Activated T-cell treated with anti-CD3 and anti-CD28 coated beads, Interleukin-2, amount 50 U/mL, for 1 hour (primary cell): ENCODE measurements around the gene ANKRD9.
A peak's percentile ranks its signal among the peaks of the same experiment; 100 is the strongest.

Experiments used
- DNase-seq: peaks from one replicate; pipeline ENCODE4 v3.0.0-alpha.2; 2020

Gene ANKRD9

DNA sequence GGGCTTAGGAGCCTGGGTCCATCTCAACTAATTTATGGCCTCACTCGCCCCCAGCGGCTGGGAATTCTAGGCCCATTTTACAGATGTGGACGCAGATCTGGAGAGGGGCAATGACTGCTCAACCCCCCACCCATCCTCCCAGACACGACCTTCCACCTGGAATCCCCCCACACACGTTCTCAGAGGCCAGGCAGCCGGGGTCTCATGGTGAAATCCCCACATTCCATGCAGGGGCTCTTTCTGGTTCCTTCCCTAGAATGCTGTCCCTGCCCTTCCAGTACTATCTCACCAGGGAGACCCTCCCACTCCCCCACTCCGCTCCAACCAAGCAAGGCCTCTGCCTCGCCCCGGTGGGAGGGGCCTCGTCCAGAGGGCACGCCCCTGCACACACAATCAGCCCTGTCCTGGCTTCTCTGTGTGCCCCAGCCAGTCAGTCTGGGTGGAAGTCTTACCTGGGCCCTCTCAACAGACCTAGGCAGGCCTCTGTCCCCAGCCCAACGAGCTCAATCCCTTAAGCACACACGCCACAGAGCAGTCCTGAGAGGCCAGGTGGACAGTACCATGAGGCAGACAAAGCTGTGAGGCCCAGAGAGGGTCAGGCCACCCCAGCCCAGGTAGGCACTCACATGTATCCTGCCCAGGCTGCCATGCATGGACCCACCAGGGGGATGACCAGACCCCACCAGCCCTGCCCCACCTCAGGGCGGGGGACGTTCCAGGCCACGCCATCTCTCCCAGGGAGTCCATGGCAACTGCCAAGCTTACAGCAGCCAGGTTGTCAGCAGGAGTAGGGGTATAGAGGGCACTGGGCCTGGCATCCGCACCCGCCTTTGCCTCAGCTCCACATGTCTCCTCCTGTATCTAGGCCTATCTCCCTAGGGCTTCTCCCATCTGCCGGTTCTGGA is 1.3 kb upstream of the ANKRD9 start:
- DNase-seq = peak; percentile 48

DNA sequence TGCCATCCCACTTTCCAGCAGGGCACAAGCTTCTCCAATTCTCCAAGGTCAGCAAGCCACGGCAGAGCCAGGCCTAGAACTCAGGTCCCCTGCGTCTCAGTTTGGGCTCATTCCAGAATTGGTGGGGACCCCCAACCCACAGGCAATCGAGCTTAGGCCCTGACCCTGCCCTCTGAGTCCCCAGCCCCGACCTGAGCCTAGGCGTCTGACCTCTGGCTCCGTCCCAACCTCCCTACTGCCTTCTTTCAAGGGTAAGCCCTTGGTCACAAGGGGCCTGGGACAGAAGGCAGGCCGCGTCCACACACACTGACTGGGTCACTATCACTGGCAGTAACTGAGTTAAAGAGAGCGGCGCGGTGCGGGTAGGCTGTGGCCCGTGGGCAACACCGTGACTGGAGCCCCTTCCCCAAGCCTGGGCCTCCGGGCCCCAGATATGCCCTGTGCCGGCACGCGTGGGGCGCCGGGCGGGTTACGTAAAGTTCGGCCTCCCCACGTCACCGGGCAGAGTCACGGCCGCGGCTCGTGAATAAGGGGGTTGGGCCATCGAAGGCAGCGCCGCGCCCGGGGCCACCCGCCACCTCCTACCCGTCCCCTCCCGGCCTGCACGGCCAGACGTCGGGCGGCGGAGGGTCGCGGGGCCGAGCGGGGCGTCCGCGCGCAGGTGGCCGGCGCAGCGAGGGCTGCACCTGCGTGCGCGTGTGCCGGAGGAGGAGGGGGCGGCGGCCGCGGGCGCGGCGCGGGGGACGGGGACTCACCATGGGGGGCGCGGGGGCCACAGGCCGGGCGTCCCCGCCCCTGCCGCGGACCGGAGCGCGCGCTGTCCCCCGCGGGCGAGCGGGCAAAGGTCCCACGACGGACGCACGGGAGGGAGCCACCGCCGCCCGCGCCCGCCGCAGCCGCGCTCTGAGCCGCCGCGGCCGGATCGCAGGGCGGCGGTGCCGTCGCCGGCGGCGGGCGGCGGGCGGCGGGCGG is 516 bp downstream of the ANKRD9 start:
- DNase-seq = peak; percentile 61

- no peak for DNase-seq
These were observed 1.2 kb downstream of the ANKRD9 start for GRCh38 chr14:102508410-102508773.

DNA sequence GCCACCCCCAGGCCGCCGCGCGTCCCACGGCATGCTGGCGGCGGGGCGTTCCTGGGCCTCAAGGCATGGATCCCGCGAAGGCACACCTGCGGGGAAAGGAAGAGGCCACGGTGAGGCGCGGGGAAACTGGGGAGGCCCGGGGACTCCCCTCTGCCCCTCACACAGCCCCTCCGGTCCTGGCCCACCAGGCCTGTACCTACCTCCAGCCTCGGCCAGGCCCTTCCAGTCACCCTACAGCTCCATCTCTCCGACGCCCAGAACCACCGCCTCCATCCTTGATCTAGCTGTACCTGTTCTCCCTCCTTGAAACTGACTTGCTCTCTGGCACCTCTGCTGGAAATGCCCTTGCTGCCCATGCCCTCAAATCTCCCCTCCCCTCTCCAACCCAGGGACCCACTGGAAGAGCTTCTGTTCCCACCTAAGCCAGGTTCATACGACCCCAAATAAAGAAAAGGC is 1.7 kb downstream of the ANKRD9 start:
- DNase-seq = no peak

GRCh38 chr14:102507081-102507856 is 2.3 kb downstream of the ANKRD9 start:
- peak; percentile 39 for DNase-seq

- no peak for DNase-seq
These were observed 3.0 kb downstream of the ANKRD9 start for GRCh38 chr14:102506626-102506925.

DNA sequence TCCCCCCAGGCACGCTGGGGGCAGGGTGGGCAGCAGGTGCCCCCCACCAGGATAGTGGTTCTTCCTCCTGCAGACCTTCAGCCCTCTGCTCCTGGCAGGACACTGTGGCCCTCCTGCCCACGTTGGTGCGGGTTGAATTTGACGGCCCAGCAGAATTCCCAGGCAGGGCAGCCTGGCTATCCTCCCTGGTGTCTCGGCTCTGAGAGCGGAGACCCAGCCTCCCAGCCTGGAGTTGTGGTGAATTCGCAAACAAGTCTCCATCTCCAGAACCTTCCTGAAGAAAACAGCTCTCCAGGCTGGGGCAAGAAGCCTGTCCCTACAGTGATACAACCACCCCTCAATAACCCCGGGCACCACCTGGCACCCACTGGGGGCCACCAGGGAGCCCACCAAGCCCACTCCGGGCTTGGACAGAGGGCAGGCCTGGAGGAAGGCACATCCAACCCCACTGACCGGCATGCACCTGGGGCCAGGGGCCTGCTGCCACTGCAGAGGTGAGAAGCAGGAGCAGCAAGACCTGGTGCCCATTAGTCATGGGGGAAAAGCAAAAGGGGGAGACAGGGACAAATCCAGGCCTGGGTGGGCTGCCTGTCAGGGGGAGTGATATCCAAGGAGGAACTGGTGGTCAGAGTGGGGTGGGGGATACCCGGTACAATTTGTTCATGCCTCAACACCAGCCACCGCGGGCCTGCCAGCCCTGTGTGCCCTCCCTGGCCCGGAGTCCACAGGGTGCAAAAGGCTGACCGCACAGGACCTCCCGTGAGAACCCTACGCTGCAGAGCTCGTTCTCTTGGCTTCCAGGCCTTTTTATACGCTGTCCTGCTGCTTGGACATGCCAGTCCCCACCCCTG is 3.6 kb downstream of the ANKRD9 start:
- no peak for DNase-seq

GRCh38 chr14:102505000-102505619 is 4.5 kb downstream of the ANKRD9 start:
- DNase-seq = no peak

GRCh38 chr14:102504328-102504999 is 5.1 kb downstream of the ANKRD9 start:
- no peak for DNase-seq

DNA sequence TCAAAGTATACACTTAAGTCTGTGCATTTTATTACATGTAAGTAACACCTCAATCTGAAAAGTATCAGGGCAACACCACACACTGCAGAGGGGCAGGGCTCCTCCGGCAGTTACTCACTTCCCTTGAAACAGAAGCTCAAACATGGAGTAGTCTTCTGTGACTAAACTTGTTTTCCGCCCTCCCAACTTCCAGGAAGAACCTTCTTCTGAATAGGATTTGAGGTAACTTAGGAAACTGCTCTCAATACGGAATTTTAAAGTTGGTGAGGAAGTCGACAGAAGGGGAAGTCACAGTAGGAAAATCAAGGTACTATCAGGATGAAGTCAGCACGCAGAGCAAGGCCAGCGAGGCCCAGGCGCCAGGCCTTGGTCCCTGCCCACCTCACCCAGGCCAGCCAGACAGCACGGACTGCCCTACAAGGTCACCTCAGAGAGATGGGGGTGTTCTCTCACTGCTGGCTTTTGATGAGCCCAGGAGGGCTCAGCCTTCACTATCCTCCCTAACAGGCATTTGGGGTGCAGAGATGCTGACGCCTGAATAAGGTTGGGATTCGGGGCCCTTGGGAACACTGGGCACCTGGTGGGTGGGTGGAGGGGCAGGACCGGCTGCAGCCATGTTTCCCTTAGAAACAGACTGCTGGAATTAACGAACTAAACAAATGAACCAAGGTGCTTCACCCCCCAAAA is 5.8 kb downstream of the ANKRD9 start:
- no peak for DNase-seq

DNA sequence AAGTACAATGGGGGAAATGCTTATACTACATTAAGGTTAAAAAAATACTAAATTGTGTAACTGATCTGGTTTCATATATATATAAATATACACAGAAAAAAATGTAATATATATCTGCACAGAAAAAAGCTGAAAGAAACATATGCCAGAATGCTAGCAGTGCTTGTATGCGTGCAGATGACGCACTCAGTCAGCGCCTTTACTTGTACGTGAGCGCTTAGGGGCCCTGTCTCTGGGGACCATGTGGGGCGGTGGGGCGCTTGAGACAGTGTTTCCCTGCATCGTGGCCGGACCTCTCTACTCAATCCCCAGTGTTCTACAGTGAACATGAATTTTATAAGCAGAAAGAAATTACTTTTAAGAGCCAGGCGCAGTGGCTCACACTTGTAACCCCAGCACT is 7.0 kb downstream of the ANKRD9 start:
- DNase-seq = no peak

DNA sequence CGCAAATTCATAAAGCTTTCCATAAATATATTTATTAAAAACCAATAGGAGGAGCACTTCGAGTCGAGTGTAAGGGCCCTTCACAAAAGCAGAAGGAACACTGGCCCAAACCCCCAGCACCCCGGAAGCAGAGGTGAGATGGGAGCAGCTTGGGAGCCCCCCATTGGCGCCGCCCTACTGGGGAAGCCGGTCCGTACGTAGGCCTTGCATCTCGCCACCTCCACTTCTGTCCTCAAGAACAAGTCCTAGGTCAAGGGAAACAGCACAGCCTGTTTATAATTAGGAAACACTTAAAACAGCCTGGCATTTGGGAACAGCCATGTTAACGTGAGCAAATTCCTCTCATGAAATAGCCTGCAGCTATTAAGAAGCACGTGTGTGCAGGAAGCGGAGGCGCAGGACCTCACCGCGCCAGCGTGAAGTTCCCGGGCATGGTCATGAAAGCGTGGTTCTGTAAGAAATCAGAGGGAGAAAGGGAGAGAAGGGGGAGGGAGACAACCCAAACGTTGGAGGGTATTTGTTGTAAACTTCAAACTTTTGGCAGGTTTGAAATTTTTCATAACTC is 7.7 kb downstream of the ANKRD9 start:
- no peak for DNase-seq

GRCh38 chr14:102500713-102501112 is 8.9 kb downstream of the ANKRD9 start:
- no peak for DNase-seq

DNA sequence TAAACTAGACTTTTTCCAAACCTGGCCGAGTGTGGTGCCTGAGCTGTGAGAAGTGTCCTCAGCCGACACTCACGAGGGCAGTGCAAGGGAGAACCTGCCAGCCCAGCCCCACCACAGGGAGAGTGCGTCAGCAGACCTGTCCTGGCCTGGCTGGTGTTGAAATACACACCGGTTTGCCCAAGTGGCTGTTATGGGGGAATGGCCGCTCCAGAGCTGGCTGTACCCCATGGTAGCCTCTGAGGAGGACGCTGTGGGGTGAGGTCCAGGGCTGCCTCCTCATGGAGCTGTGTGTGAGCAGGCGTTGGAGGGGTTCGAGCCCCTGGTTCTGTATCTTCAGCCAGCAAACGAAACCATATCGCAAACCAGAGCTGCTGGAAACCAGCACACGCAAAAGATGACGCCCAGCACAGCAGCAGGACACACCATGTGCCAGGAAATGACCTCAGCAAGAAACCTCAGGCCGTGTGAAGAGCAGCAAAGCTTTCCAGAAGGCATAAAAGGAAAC is 9.4 kb downstream of the ANKRD9 start:
- no peak for DNase-seq

DNA sequence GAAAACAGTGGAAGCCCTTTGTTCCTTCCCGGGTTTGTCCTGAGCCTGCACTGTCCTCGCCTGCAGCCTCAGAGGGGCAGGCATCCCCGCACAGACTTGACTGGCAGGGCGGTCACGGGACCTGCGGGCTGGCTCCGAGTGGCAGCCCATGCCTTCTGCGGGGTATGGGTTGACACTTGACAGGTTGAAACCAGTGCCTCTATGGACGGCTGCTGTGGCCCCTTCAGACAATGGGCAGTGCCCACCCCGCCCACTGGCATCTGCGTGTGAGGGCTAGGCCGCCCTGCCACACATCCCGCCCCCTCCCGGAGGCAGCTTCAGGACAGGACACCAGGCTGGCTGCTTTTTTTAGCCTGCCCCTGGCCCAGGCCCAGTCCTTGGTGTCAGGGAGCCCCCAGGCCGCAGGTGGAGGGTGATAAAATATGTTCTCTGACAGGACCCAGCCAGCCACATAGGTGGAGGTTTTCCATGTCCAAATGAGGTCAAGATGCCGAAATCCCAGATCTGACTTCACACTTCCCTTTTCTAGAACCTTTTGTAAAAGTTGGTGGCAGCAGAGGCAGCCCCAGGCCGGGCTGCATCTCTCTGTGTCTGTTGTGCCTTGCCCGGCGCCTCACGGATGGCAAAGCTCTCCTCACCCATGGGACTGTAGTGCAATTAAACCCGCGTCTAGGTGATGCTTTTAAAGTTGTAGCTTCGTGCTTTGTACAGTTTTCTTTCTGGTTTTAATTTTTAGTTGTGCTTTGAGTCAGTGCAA is 10.0 kb downstream of the ANKRD9 start:
- no peak for DNase-seq

- no peak for DNase-seq
These were observed 10.8 kb downstream of the ANKRD9 start for GRCh38 chr14:102498678-102499265.

DNA sequence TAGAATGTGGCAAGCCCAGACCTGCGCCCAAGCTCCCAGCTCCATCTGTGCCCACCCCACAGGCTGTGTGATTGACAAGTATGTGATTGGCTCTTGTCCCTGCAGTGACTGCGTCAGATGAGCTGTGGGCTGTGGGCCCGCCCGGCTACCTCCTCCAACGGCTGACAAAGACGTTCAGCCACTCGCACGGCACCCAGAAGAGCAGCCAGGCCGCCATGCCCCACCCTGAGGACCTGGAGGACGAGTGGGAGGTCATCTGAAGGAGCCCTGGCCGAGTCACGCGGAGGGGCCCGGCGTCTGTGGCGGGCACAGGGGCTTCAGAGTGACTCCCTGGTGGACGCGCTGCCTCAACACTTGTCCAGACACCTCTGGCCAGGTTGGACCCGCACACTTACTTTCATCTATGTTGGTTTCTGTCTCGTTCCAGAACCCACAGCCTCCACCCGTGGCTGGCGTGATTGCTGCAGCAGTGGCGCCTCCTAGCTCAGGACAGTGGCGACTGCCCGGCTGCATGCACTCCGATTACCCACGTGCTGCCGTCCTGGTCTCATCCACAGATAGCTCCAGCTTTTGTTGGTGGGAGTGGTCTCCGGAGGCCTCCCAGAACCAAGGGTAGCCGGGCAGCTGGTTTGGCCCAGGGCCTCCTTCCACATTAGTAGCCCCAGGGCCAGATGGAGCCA is 11.4 kb downstream of the ANKRD9 start:
- DNase-seq = no peak
